NB4 (cell line): ENCODE data around the gene OR6V1.

Experiments
- CTCF ChIP-seq: IDR thresholded peaks from one replicate; pipeline ENCODE4 v1.5.1; 2012; ENCODE audit warnings: low read depth, low read length
- POLR2A ChIP-seq: IDR thresholded peaks from 2 replicates; pipeline ENCODE4 v1.6.1; 2011; ENCODE audit warnings: mild to moderate bottlenecking; ENCODE audit not compliant: insufficient read length; ENCODE audit errors: extremely low read depth

GRCh38 chr7:143027683-143028082 lies 24.5 kb upstream of the OR6V1 start:
- no peak for TF ChIP-seq CTCF
- TF ChIP-seq POLR2A: no peak
